GM21737 (cell line): Measurements from ENCODE around the gene MYMK.

Experiments used
- ATAC-seq: cut with Tn5 transposase; IDR thresholded peaks from one replicate; pipeline ENCODE4 v1.9.1; 2021; ENCODE audit warnings: mild to moderate bottlenecking, moderate library complexity; ENCODE audit not compliant: unreplicated experiment

Gene MYMK

GRCh38 chr9:133507246-133507965, 17.4 kb downstream of the MYMK start:
- no peak for ATAC-seq

GRCh38 chr9:133506653-133507038, 18.1 kb downstream of the MYMK start:
- ATAC-seq, result no peak

GRCh38 chr9:133505901-133506652, 18.7 kb downstream of the MYMK start:
- ATAC-seq, result no peak

GRCh38 chr9:133505186-133505830, 19.5 kb downstream of the MYMK start:
- no peak for ATAC-seq

GRCh38 chr9:133502112-133502511, 22.6 kb downstream of the MYMK start:
- ATAC-seq, result no peak

- ATAC-seq, result no peak
Observed at GRCh38 chr9:133499892-133500270, 24.9 kb downstream of the MYMK start.

GRCh38 chr9:133499132-133499891, 25.4 kb downstream of the MYMK start:
- ATAC-seq, result no peak

GRCh38 chr9:133496861-133497842, 27.6 kb downstream of the MYMK start:
- no peak for ATAC-seq

- ATAC-seq, result no peak
Observed at GRCh38 chr9:133495327-133496293, 29.1 kb downstream of the MYMK start.

GRCh38 chr9:133494636-133495326, 30.0 kb downstream of the MYMK start:
- no peak for ATAC-seq

- no peak for ATAC-seq
Observed at GRCh38 chr9:133493845-133494540, 30.8 kb downstream of the MYMK start.

- no peak for ATAC-seq
Observed at GRCh38 chr9:133493428-133493827, 31.3 kb downstream of the MYMK start.

GRCh38 chr9:133492061-133493021, 32.4 kb downstream of the MYMK start:
- no peak for ATAC-seq

- no peak for ATAC-seq
Observed at GRCh38 chr9:133491656-133491925, 33.2 kb downstream of the MYMK start.

GRCh38 chr9:133490865-133491655, 33.7 kb downstream of the MYMK start:
- ATAC-seq, result no peak

- ATAC-seq, result no peak
Observed at GRCh38 chr9:133490201-133490681, 34.5 kb downstream of the MYMK start.
